GM18526 (cell line): ENCODE results near the gene PC.

Experiments used
- POLR2A ChIP-seq: IDR thresholded peaks from 3 replicates; pipeline ENCODE4 v1.6.1; 2011; ENCODE audit not compliant: insufficient read length; ENCODE audit errors: extremely low read depth

Gene PC

GRCh38 chr11:66906061-66906733, 52.0 kb downstream of the PC start:
- no peak for TF ChIP-seq POLR2A

- no peak for TF ChIP-seq POLR2A
These were observed 52.6 kb downstream of the PC start for GRCh38 chr11:66905631-66906030.

GRCh38 chr11:66904981-66905521, 53.1 kb downstream of the PC start:
- TF ChIP-seq POLR2A, result no peak

- TF ChIP-seq POLR2A, result no peak
These were observed 53.6 kb downstream of the PC start for GRCh38 chr11:66904561-66904960.

- TF ChIP-seq POLR2A, result no peak
These were observed 54.1 kb downstream of the PC start for GRCh38 chr11:66904055-66904454.

- TF ChIP-seq POLR2A, result no peak
These were observed 55.6 kb downstream of the PC start for GRCh38 chr11:66902486-66903177.

- no peak for TF ChIP-seq POLR2A
These were observed 56.2 kb downstream of the PC start for GRCh38 chr11:66901964-66902390.

- no peak for TF ChIP-seq POLR2A
These were observed 64.0 kb downstream of the PC start for GRCh38 chr11:66894141-66894540.

GRCh38 chr11:66892911-66893310, 65.3 kb downstream of the PC start:
- TF ChIP-seq POLR2A, result no peak

GRCh38 chr11:66891851-66892660, 66.1 kb downstream of the PC start:
- TF ChIP-seq POLR2A, result no peak

- no peak for TF ChIP-seq POLR2A
These were observed 68.2 kb downstream of the PC start for GRCh38 chr11:66889960-66890359.

GRCh38 chr11:66888282-66888681, 69.9 kb downstream of the PC start:
- no peak for TF ChIP-seq POLR2A

- TF ChIP-seq POLR2A, result no peak
These were observed 70.7 kb downstream of the PC start for GRCh38 chr11:66887526-66887925.

GRCh38 chr11:66886671-66887221, 71.4 kb downstream of the PC start:
- TF ChIP-seq POLR2A, result no peak

- TF ChIP-seq POLR2A, result no peak
These were observed 72.2 kb downstream of the PC start for GRCh38 chr11:66885950-66886440.

GRCh38 chr11:66885469-66885868, 72.7 kb downstream of the PC start:
- no peak for TF ChIP-seq POLR2A

GRCh38 chr11:66884443-66884842, 73.7 kb downstream of the PC start:
- TF ChIP-seq POLR2A, result no peak
